Esophagus muscularis mucosa (tissue), 4 donors: ENCODE data around the gene DCP1B. TPM values are rescaled to one million over a fixed set of nuclear protein-coding genes. Genes with fewer than 3 reads are reported as not detected.

Source experiments
- DNase-seq: peaks from one replicate; pipeline ENCODE4 v3.0.0-alpha.2; 2017; ENCODE audit errors: extremely low spot score
- H3K27ac ChIP-seq, 4 donors: fragments of 200-600 bp; sonication (generic); replicated peaks in 1 of 4; 1 replicate in 3 of 4; 2 replicates in 1 of 4; pipeline ENCODE4 v1.5.1; 2016 to 2019; ENCODE audit warnings: mild to moderate bottlenecking in 1 of 4
- H3K27me3 ChIP-seq, 4 donors: fragments of 200-600 bp; sonication (generic); one replicate each; pipeline versions ENCODE4 v1.5.1 to v1.6.0; 2016 to 2019
- H3K36me3 ChIP-seq, 4 donors: fragments of 200-600 bp; sonication (generic); one replicate each; pipeline ENCODE4 v1.5.1; 2016 to 2019
- H3K4me1 ChIP-seq, 4 donors: fragments of 200-600 bp; sonication (generic); one replicate each; pipeline ENCODE4 v1.5.1; 2016 to 2019
- H3K4me3 ChIP-seq, 4 donors: fragments of 200-600 bp; sonication (generic); 1 replicate in 2 of 4; 2 replicates in 2 of 4; pipeline ENCODE4 v1.5.1; 2016 to 2019; ENCODE audit warnings: mild to moderate bottlenecking in 4 of 4, moderate library complexity in 1 of 4
- H3K9me3 ChIP-seq, 4 donors: fragments of 200-600 bp; sonication (generic); 1 replicate in 3 of 4; 2 replicates in 1 of 4; pipeline ENCODE4 v1.5.1; 2016 to 2019
- CTCF ChIP-seq, 3 experiments: fragments of 200-600 bp in 2 of 3; fragments of 450-650 bp in 1 of 3; sonication (generic) in 2 of 3; IDR thresholded peaks; one replicate each; pipeline ENCODE4 v1.5.1; 2017 to 2019; ENCODE audit warnings: antibody characterized with exemption in 3 of 3, mild to moderate bottlenecking in 2 of 3, moderate library complexity in 1 of 3
- EP300 ChIP-seq: sonication (generic); formaldehyde crosslinking; IDR thresholded peaks from one replicate; pipeline ENCODE4 v1.6.1; 2017; ENCODE audit warnings: antibody characterized with exemption
- POLR2A ChIP-seq: fragments of 450-650 bp; IDR thresholded peaks from one replicate; pipeline ENCODE4 v1.6.1; 2017; ENCODE audit warnings: antibody characterized with exemption, moderate library complexity, mild to moderate bottlenecking, low read depth
- POLR2AphosphoS5 ChIP-seq, 2 donors: sonication (generic); formaldehyde crosslinking; IDR thresholded peaks; one replicate each; pipeline ENCODE4 v1.6.1; 2017; ENCODE audit warnings: antibody characterized with exemption in 2 of 2
- WGBS: methylation state at CpG from one replicate; pipeline ENCODE4 v1.1.5; 2018; 5-methylcytosine and 5-hydroxymethylcytosine counted together
- intact Hi-C: fragments of 100-400 bp; cut with DNase I; formaldehyde crosslinking; loops from one replicate; pipeline ENCODE4 v1.15.1; 2023
- total RNA-seq, 4 donors: library from RNA; depleted of rRNA; stranded (reverse); fragments of >200 nt; gene quantifications; one replicate each; pipeline versions ENCODE4 v1.1.0 to v1.2.1, GENCODE V29; 2016

Gene DCP1B
- total RNA-seq, 4 donors from 2014 or later: 22.0 to 26.5 (median 24.4) TPM

- H3K9me3 ChIP-seq: no peaks in the 10 kb centered on the region
- no peak overlapping the region for H3K4me3 ChIP-seq
- no peak overlapping the region for H3K27ac ChIP-seq
- peaks cover 24 to 41% (median 33%) of the 10 kb centered on the region in 4 donors for H3K4me1 ChIP-seq
- TF ChIP-seq POLR2AphosphoS5 (IDR thresholded peaks at IDR 0.05) (no peak), EP300 (no peak), POLR2A (no peak), CTCF (IDR thresholded peaks at IDR 0.05) (no peak)
- no peaks in the 10 kb centered on the region for H3K27me3 ChIP-seq
- DNase-seq: no peak
- 92% methylated on average over 12 of the region's 12 CpGs for WGBS
- H3K36me3 ChIP-seq: no peaks in the 10 kb centered on the region
- intact Hi-C loops: no loop called here
Observed at GRCh38 chr12:1922985-1923384, 81.3 kb downstream of the DCP1B start.

GRCh38 chr12:1922075-1922709 is 82.1 kb downstream of the DCP1B start:
- TF ChIP-seq POLR2AphosphoS5 (IDR thresholded peaks at IDR 0.05) (no peak), CTCF (IDR thresholded peaks at IDR 0.05) (no peak), EP300 (no peak), POLR2A (no peak)
- 69% methylated on average over 26 of the region's 40 CpGs for WGBS
- Histone ChIP-seq H3K27ac (no peak overlapping the region), H3K4me3 (no peak overlapping the region), H3K27me3 (no peaks in the 10 kb centered on the region), H3K4me1 (peaks cover 21 to 41% (median 29%) of the 10 kb centered on the region in 4 donors), H3K36me3 (no peaks in the 10 kb centered on the region), H3K9me3 (no peaks in the 10 kb centered on the region)
- DNase-seq: peak; percentile 89
- intact Hi-C loops: no loop called here

- intact Hi-C loops: no loop called here
- Histone ChIP-seq H3K4me3 (no peak overlapping the region), H3K36me3 (no peaks in the 10 kb centered on the region), H3K27me3 (no peaks in the 10 kb centered on the region), H3K4me1 (peaks cover 21 to 35% (median 26%) of the 10 kb centered on the region in 4 donors), H3K9me3 (no peaks in the 10 kb centered on the region), H3K27ac (no peak overlapping the region)
- peak; percentile 79 for DNase-seq
- WGBS: 74% methylated on average over 17 of the region's 17 CpGs
- TF ChIP-seq EP300 (no peak), CTCF (IDR thresholded peaks at IDR 0.05) (no peak), POLR2A (no peak), POLR2AphosphoS5 (IDR thresholded peaks at IDR 0.05) (no peak)
Observed at GRCh38 chr12:1920971-1921370, 83.3 kb downstream of the DCP1B start.

- no peak overlapping the region for H3K27ac ChIP-seq
- TF ChIP-seq CTCF (IDR thresholded peaks at IDR 0.05) (no peak), POLR2A (no peak)
- H3K27me3 ChIP-seq: no peaks in the 10 kb centered on the region
- no peaks in the 10 kb centered on the region for H3K9me3 ChIP-seq
- H3K4me3 ChIP-seq: no peak overlapping the region
- WGBS: 95% methylated on average over 13 of the region's 13 CpGs
- DNase-seq: no peak
- H3K36me3 ChIP-seq: no peaks in the 10 kb centered on the region
- intact Hi-C loops: no loop called here
- peaks cover 17 to 29% (median 22%) of the 10 kb centered on the region in 4 donors for H3K4me1 ChIP-seq
Observed at GRCh38 chr12:1920436-1920835, 83.8 kb downstream of the DCP1B start.

GRCh38 chr12:1919763-1920162 is 84.5 kb downstream of the DCP1B start:
- WGBS: 89% methylated on average over 3 of the region's 3 CpGs
- peaks cover 10 to 23% (median 15%) of the 10 kb centered on the region in 4 donors for H3K4me1 ChIP-seq
- H3K4me3 ChIP-seq: no peak overlapping the region
- intact Hi-C loops: no loop called here
- no peak for TF ChIP-seq EP300
- TF ChIP-seq CTCF (IDR thresholded peaks at IDR 0.05): no peak
- no peak for TF ChIP-seq POLR2A
- TF ChIP-seq POLR2AphosphoS5 (IDR thresholded peaks at IDR 0.05): no peak
- H3K27me3 ChIP-seq: no peaks in the 10 kb centered on the region
- H3K9me3 ChIP-seq: no peaks in the 10 kb centered on the region
- no peaks in the 10 kb centered on the region for H3K36me3 ChIP-seq
- H3K27ac ChIP-seq: no peak overlapping the region
- DNase-seq: no peak
